H1 (cell line): Measurements from ENCODE around the gene TMEM131L. TPM values are rescaled to one million over a fixed set of nuclear protein-coding genes. Genes with fewer than 3 reads are reported as not detected.

Experiments
- CTCF ChIA-PET: fragments of 300-600 bp; sonication (Branson Sonifier 250); formaldehyde crosslinking; loops from one replicate; lab custom pipeline; 2021; ENCODE audit not compliant: partially characterized antibody; lab: Charles Lee
- POLR2A ChIA-PET: fragments of 300-600 bp; sonication (Branson Sonifier 250); formaldehyde crosslinking; loops from one replicate; lab custom pipeline; 2021; ENCODE audit warnings: inconsistent platforms; ENCODE audit not compliant: partially characterized antibody; lab: Charles Lee
- DNase-seq, 2 experiments: peaks; one replicate each; pipeline versions ENCODE4 v3.0.0 to v3.0.0-alpha.2; 2010 to 2022; ENCODE audit warnings: low spot score in 2 of 2, low read depth in 1 of 2, mixed read lengths in 1 of 2
- FAIRE-seq: peaks from 2 replicates; lab custom pipeline; 2011; peaks lifted over from hg19 to GRCh38; lab: Jason Lieb, UNC
- H2AFZ ChIP-seq: 2 replicates; pipeline ENCODE4 v1.8.1; 2012; ENCODE audit warnings: low read length, inconsistent platforms
- H2AK5ac ChIP-seq: 2 replicates; pipeline ENCODE4 v1.6.1; 2013; ENCODE audit warnings: low read depth, low read length
- H2BK120ac ChIP-seq: replicated peaks from 2 replicates; pipeline ENCODE3; 2013; ENCODE audit warnings: low read depth, low read length, inconsistent platforms
- H2BK12ac ChIP-seq: 2 replicates; pipeline ENCODE4 v1.6.1; 2013; ENCODE audit warnings: low read depth, low read length
- H2BK15ac ChIP-seq: 2 replicates; pipeline ENCODE4 v1.6.1; 2013; ENCODE audit warnings: low read length
- H2BK20ac ChIP-seq: 2 replicates; pipeline ENCODE4 v1.6.1; 2013; ENCODE audit warnings: low read length
- H2BK5ac ChIP-seq: 2 replicates; pipeline ENCODE4 v1.6.1; 2013; ENCODE audit warnings: low read depth, low read length
- H3K14ac ChIP-seq: 2 replicates; pipeline ENCODE4 v1.6.1; 2013; ENCODE audit warnings: inconsistent platforms; ENCODE audit not compliant: insufficient read length
- H3K18ac ChIP-seq: 2 replicates; pipeline ENCODE4 v1.6.1; 2013; ENCODE audit warnings: low read length; ENCODE audit errors: extremely low read depth
- H3K23ac ChIP-seq: 2 replicates; pipeline ENCODE4 v1.6.1; 2013; ENCODE audit warnings: inconsistent platforms; ENCODE audit not compliant: insufficient read length
- H3K23me2 ChIP-seq: 2 replicates; pipeline ENCODE4 v1.6.1; 2013; ENCODE audit warnings: low read depth, low read length
- H3K27ac ChIP-seq: 2 replicates; pipeline ENCODE4 v1.6.1; 2011; ENCODE audit warnings: low read depth, low read length, inconsistent platforms
- H3K27me3 ChIP-seq, 4 experiments: replicated peaks in 1 of 4; 1 replicate in 1 of 4; 2 replicates in 3 of 4; pipeline versions ENCODE4 v1.6.1 to v1.8.1; 2011 to 2013; ENCODE audit warnings: low read length in 3 of 4, mild to moderate bottlenecking in 3 of 4, inconsistent platforms in 2 of 4, mixed read lengths in 2 of 4, moderate library complexity in 1 of 4; ENCODE audit not compliant: control insufficient read depth in 3 of 4, insufficient read depth in 3 of 4; ENCODE audit errors: extremely low read depth in 1 of 4
- H3K36me3 ChIP-seq, 4 experiments: 2 replicates each; pipeline versions ENCODE4 v1.6.1 to v1.8.1; 2011 to 2013; ENCODE audit warnings: mild to moderate bottlenecking in 4 of 4, low read length in 3 of 4, moderate library complexity in 2 of 4, control low read depth in 1 of 4, inconsistent platforms in 1 of 4; ENCODE audit not compliant: insufficient read depth in 4 of 4, control insufficient read depth in 2 of 4
- H3K4ac ChIP-seq: replicated peaks from 2 replicates; pipeline ENCODE3; 2013; ENCODE audit warnings: low read length, low read depth, mixed read lengths, inconsistent platforms; ENCODE audit not compliant: insufficient read length
- H3K4me1 ChIP-seq, 4 experiments: replicated peaks in 1 of 4; 1 replicate in 1 of 4; 2 replicates in 3 of 4; pipeline versions ENCODE4 v1.6.1 to v1.8.1; 2011 to 2013; ENCODE audit warnings: low read length in 3 of 4, inconsistent platforms in 2 of 4, mixed read lengths in 1 of 4; ENCODE audit not compliant: insufficient read depth in 4 of 4, control insufficient read depth in 3 of 4
- H3K4me2 ChIP-seq, 2 experiments: 2 replicates each; pipeline versions ENCODE4 v1.6.1 to v1.8.1; 2011 to 2013; ENCODE audit warnings: low read depth in 2 of 2, low read length in 2 of 2, control low read depth in 1 of 2, inconsistent platforms in 1 of 2, mild to moderate bottlenecking in 1 of 2; ENCODE audit not compliant: insufficient read depth in 1 of 2
- H3K4me3 ChIP-seq, 4 experiments: fragments of 200-600, 300-600 bp in 1 of 4; sonication (generic), shearing (Covaris generic), sonication (Bioruptor Twin) in 1 of 4; 2 replicates each; pipeline versions ENCODE4 v1.5.1 to v1.8.1; 2011 to 2016; ENCODE audit warnings: low read length in 4 of 4, low read depth in 3 of 4, control low read depth in 2 of 4, inconsistent platforms in 2 of 4, mild to moderate bottlenecking in 2 of 4, mixed read lengths in 1 of 4, moderate library complexity in 1 of 4; ENCODE audit not compliant: insufficient read depth in 2 of 4; ENCODE audit errors: extremely low read depth in 1 of 4
- H3K56ac ChIP-seq: replicated peaks from 2 replicates; pipeline ENCODE3; 2013; ENCODE audit warnings: low read depth, mild to moderate bottlenecking, mixed read lengths, low read length, inconsistent platforms; ENCODE audit not compliant: insufficient read length
- H3K79me1 ChIP-seq: 2 replicates; pipeline ENCODE4 v1.6.1; 2013; ENCODE audit warnings: low read depth, low read length, control low read depth
- H3K79me2 ChIP-seq, 2 experiments: 2 replicates each; pipeline versions ENCODE4 v1.6.1 to v1.8.1; 2012 to 2013; ENCODE audit warnings: low read length in 2 of 2, mild to moderate bottlenecking in 2 of 2, inconsistent platforms in 1 of 2; ENCODE audit not compliant: insufficient read depth in 2 of 2, control insufficient read depth in 1 of 2
- H3K9ac ChIP-seq, 4 experiments: replicated peaks in 1 of 4; 1 replicate in 1 of 4; 2 replicates in 3 of 4; pipeline versions ENCODE4 v1.6.1 to v1.8.1; 2011 to 2013; ENCODE audit warnings: low read depth in 3 of 4, low read length in 3 of 4, control low read depth in 2 of 4, mild to moderate bottlenecking in 2 of 4, moderate library complexity in 2 of 4, inconsistent platforms in 1 of 4; ENCODE audit errors: extremely low read depth in 1 of 4
- H3K9me3 ChIP-seq, 2 experiments: 2 replicates each; pipeline versions ENCODE4 v1.6.1 to v1.8.1; 2012 to 2013; ENCODE audit warnings: mild to moderate bottlenecking in 2 of 2, moderate library complexity in 2 of 2, control low read depth in 1 of 2, inconsistent platforms in 1 of 2, low read depth in 1 of 2, low read length in 1 of 2, mixed read lengths in 1 of 2; ENCODE audit not compliant: insufficient read depth in 2 of 2
- H4K20me1 ChIP-seq, 2 experiments: replicated peaks in 1 of 2; 2 replicates each; pipeline versions ENCODE3 to v1.8.1; 2011 to 2013; ENCODE audit warnings: inconsistent platforms in 2 of 2, low read length in 2 of 2, mild to moderate bottlenecking in 1 of 2; ENCODE audit not compliant: insufficient read depth in 2 of 2, control insufficient read depth in 1 of 2
- H4K5ac ChIP-seq: 2 replicates; pipeline ENCODE4 v1.6.1; 2013; ENCODE audit warnings: low read length, low read depth, mixed read lengths, inconsistent platforms; ENCODE audit not compliant: insufficient read length
- H4K8ac ChIP-seq: 2 replicates; pipeline ENCODE4 v1.8.0; 2013; ENCODE audit warnings: mild to moderate bottlenecking, moderate library complexity, low read length, inconsistent platforms; ENCODE audit not compliant: insufficient read depth; ENCODE audit errors: extremely low read depth
- H4K91ac ChIP-seq: replicated peaks from 2 replicates; pipeline ENCODE3; 2013; ENCODE audit warnings: low read length, mixed read lengths, inconsistent platforms; ENCODE audit not compliant: insufficient read length
- BCL11A ChIP-seq, 2 experiments: IDR thresholded peaks; one replicate each; pipeline ENCODE4 v1.6.1; 2011; ENCODE audit warnings: low read depth in 2 of 2, low read length in 2 of 2, mild to moderate bottlenecking in 2 of 2
- CBX5 ChIP-seq: fragments of 300-800, 300-1000 bp; sonication (generic); IDR thresholded peaks from 2 replicates; pipeline ENCODE4 v1.7.1; 2016; ENCODE audit warnings: antibody characterized with exemption, low read length, low read depth
- CEBPB ChIP-seq: IDR thresholded peaks from 2 replicates; pipeline ENCODE4 v1.6.1; 2012; ENCODE audit warnings: low read depth, low read length
- CHD2 ChIP-seq: IDR thresholded peaks from 2 replicates; pipeline ENCODE4 v1.6.1; 2012; ENCODE audit warnings: low read length, improper control_type of control experiment
- CTCF ChIP-seq, 3 experiments: IDR thresholded peaks; 1 replicate in 2 of 3; 2 replicates in 1 of 3; pipeline versions ENCODE4 v1.5.1 to v1.6.1; 2011; ENCODE audit warnings: low read length in 3 of 3, mild to moderate bottlenecking in 3 of 3, inconsistent platforms in 2 of 3, low read depth in 1 of 3, moderate library complexity in 1 of 3; ENCODE audit not compliant: insufficient read depth in 1 of 3; ENCODE audit errors: control extremely low read depth in 1 of 3
- HDAC2 ChIP-seq, 2 experiments: fragments of 300-600 bp in 1 of 2; sonication (generic) in 1 of 2; IDR thresholded peaks; 2 replicates each; pipeline ENCODE4 v1.6.1; 2011 to 2012; ENCODE audit warnings: low read depth in 2 of 2, low read length in 2 of 2, mild to moderate bottlenecking in 2 of 2, moderate library complexity in 2 of 2, borderline replicate concordance in 1 of 2, inconsistent platforms in 1 of 2
- JUN ChIP-seq: IDR thresholded peaks from 2 replicates; pipeline ENCODE4 v1.6.1; 2011; ENCODE audit warnings: low read depth, mild to moderate bottlenecking, improper control_type of control experiment, low read length
- KDM1A ChIP-seq: fragments of 200-600, 300-600 bp; sonication (generic); IDR thresholded peaks from 2 replicates; pipeline ENCODE4 v1.7.1; 2016; ENCODE audit warnings: mild to moderate bottlenecking, low read length, borderline replicate concordance
- MAFK ChIP-seq: IDR thresholded peaks from 2 replicates; pipeline ENCODE4 v1.6.1; 2012; ENCODE audit warnings: low read depth, mild to moderate bottlenecking, improper control_type of control experiment, low read length
- POLR2A ChIP-seq, 2 experiments: IDR thresholded peaks; 1 replicate in 1 of 2; 2 replicates in 1 of 2; pipeline ENCODE4 v1.6.1; 2011; ENCODE audit warnings: low read depth in 2 of 2, low read length in 2 of 2, mild to moderate bottlenecking in 2 of 2; ENCODE audit errors: control extremely low read depth in 1 of 2
- RAD21 ChIP-seq, 2 experiments: IDR thresholded peaks in 1 of 2; conservative IDR thresholded peaks in 1 of 2; 2 replicates each; pipeline ENCODE4 v1.6.1; 2011; ENCODE audit warnings: low read depth in 2 of 2, low read length in 2 of 2, improper control_type of control experiment in 1 of 2, inconsistent platforms in 1 of 2, mild to moderate bottlenecking in 1 of 2, moderate library complexity in 1 of 2
- SP4 ChIP-seq: IDR thresholded peaks from 2 replicates; pipeline ENCODE4 v1.6.1; 2012; ENCODE audit warnings: low read length, inconsistent platforms
- WGBS, 2 experiments: shearing (Covaris generic) in 1 of 2; methylation state at CpG; one replicate each; pipeline versions ENCODE4 v1.1.6 to v1.1.7; 2013 to 2015; ENCODE audit warnings: low lambda C conversion rate in 2 of 2, mixed read lengths in 2 of 2, inconsistent platforms in 1 of 2, low coverage in 1 of 2, missing lambda C conversion rate in 1 of 2; ENCODE audit not compliant: insufficient replicate concordance in 2 of 2, insufficient coverage in 1 of 2, insufficient read length in 1 of 2; ENCODE audit errors: extremely low coverage in 1 of 2, missing lambda C conversion rate in 1 of 2; 5-methylcytosine and 5-hydroxymethylcytosine counted together
- polyA plus RNA-seq, 7 experiments: library from polyadenylated mRNA; depleted of rRNA in 3 of 7; stranded (reverse) in 5 of 7; unstranded in 2 of 7; fragments of >200 nt in 5 of 7; fragments of 200-250 nt in 2 of 7; gene quantifications; 1 replicate in 5 of 7; 2 replicates in 1 of 7; 4 replicates in 1 of 7; pipeline versions ENCODE4 v1.2.1 to v1.2.3, GENCODE V29; 2011 to 2013; ENCODE audit warnings: missing spikeins in 2 of 7, mixed read lengths in 2 of 7
- total RNA-seq: library from RNA; stranded (reverse); fragmentation: NEBNext Ultra II Directional; extraction: Animal tissue kit (Norgen Biotek cat#: 25700); gene quantifications from 2 replicates; pipeline ENCODE4 v1.2.1, GENCODE V29; 2021

The TMEM131L gene
- total and polyA plus RNA-seq, 2 of the 8 experiments (the other 6 are each of a cell fraction or from before 2014, with no cell fraction given), result 14.3 to 26.1 TPM

GRCh38 chr4:153421941-153422340 is 44.2 kb upstream of the TMEM131L start:
- H3K4me1 ChIP-seq, result peaks cover 0 to 3% (median 1%) of the 10 kb centered on the region in 4 experiments; a peak in 2 of 7 replicates
- H3K36me3 ChIP-seq, result no peaks in the 10 kb centered on the region; a peak in 1 of 8 replicates
- no peak overlapping the region for H2AK5ac ChIP-seq
- H2BK15ac ChIP-seq, result no peak overlapping the region
- no peak overlapping the region for H4K8ac ChIP-seq
- DNase-seq, result no peak
- no peak overlapping the region for H3K14ac ChIP-seq
- FAIRE-seq, result no peak
- H3K18ac ChIP-seq, result no peak overlapping the region
- H3K9me3 ChIP-seq, result no peaks in the 10 kb centered on the region
- no peaks in the 10 kb centered on the region for H4K20me1 ChIP-seq
- H2AFZ ChIP-seq, result no peak overlapping the region
- CTCF ChIA-PET, result interaction anchor here (0.7 to 1.4 kb wide), 3 partner anchors 13 to 179 kb away, joined by 3 to 4 read pairs (median 3); no protein-coding TSS in a partner anchor
- no peak overlapping the region for H2BK120ac ChIP-seq
- H3K27ac ChIP-seq, result no peak overlapping the region
- no peak overlapping the region for H3K4me3 ChIP-seq
- no peaks in the 10 kb centered on the region for H3K27me3 ChIP-seq
- no peak overlapping the region for H3K4ac ChIP-seq
- H3K23me2 ChIP-seq, result no peaks in the 10 kb centered on the region
- 98% methylated on average over 3 of the region's 3 CpGs; no CpG with 5 or more reads in 1 of the 2 experiments for WGBS, 2 experiments
- no peak overlapping the region for H3K56ac ChIP-seq
- H3K4me2 ChIP-seq, result no peak overlapping the region
- no peak overlapping the region for H4K91ac ChIP-seq
- H3K79me2 ChIP-seq, result no peaks in the 10 kb centered on the region
- no peak overlapping the region for H3K9ac ChIP-seq
- H2BK5ac ChIP-seq, result no peak overlapping the region
- no peak overlapping the region for H4K5ac ChIP-seq
- POLR2A ChIA-PET, result no interaction called here
- no peak overlapping the region for H2BK12ac ChIP-seq
- no peak overlapping the region for H2BK20ac ChIP-seq
- no peak overlapping the region for H3K23ac ChIP-seq
- no peaks in the 10 kb centered on the region for H3K79me1 ChIP-seq
- TF ChIP-seq JUN (no peak), SP4 (no peak), MAFK (no peak), HDAC2 (IDR thresholded peaks at IDR 0.05; ENCODE audit: borderline replicate concordance in 1 of 2, low read depth in 2 of 2, low read length in 2 of 2) (no peak), CEBPB (no peak), CHD2 (no peak), KDM1A (no peak), RAD21 (IDR thresholded peaks at IDR 0.05 in 1 of 2, conservative IDR thresholded peaks at IDR 0.05 in 1 of 2; ENCODE audit: low read depth in 2 of 2, low read length in 2 of 2) (no peak), POLR2A (IDR thresholded peaks at IDR 0.05; ENCODE audit: control extremely low read depth in 1 of 2, low read depth in 2 of 2, low read length in 2 of 2) (no peak), CBX5 (no peak), CTCF (IDR thresholded peaks at IDR 0.05; ENCODE audit: control extremely low read depth in 1 of 3, insufficient read depth in 1 of 3, low read depth in 1 of 3, low read length in 3 of 3) (no peak), BCL11A (IDR thresholded peaks at IDR 0.05; ENCODE audit: low read depth in 2 of 2, low read length in 2 of 2) (no peak)
